Measurements from ENCODE around the gene ZBTB20.

DNA sequence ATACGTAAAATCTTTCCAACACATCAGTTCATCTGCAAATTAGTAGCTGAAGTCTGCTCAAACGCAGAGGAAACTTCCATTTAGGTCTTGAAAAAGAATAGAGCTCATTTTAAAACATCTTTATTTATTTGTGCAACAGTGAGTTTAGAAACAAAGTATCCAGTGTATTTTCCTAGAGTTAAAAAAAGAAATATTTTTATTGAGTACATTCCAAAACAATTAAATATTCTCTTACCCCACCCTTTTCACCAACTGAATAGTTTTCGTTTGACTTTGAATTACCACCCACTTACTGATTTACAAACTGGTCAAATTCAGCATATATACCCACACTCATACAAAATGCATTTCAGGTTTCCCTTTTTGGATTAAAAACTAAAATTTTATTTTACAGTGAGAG is 104.7 kb downstream of the ZBTB20 start:
- no peak for TF ChIP-seq POLR2AphosphoS5 (IDR thresholded peaks at IDR 0.05)
- TF ChIP-seq POLR2A (IDR thresholded peaks at IDR 0.05), result no peak
- TF ChIP-seq CTCF (IDR thresholded peaks at IDR 0.05), result no peak

All from stomach (tissue), 4 donors.